HEK293 (cell line): Measurements from ENCODE around the gene VSTM2B.

Experiments used
- FEZF1 ChIP-seq: fragments of 450-650 bp; formaldehyde crosslinking; IDR thresholded peaks from 2 replicates; pipeline ENCODE4 v1.5.1; 2016; ENCODE audit warnings: missing biosample characterization, missing genetic modification characterization
- KLF10 ChIP-seq: fragments of 450-650 bp; IDR thresholded peaks from 2 replicates; pipeline ENCODE4 v1.5.1; 2018; ENCODE audit warnings: missing biosample characterization, mild to moderate bottlenecking, missing genetic modification characterization
- MEIS1 ChIP-seq: sonication (generic); formaldehyde crosslinking; IDR thresholded peaks from 2 replicates; pipeline ENCODE4 v1.8.1; 2022; ENCODE audit warnings: missing genetic modification reagents, mild to moderate bottlenecking, borderline replicate concordance
- MZF1 ChIP-seq: fragments of 450-650 bp; formaldehyde crosslinking; IDR thresholded peaks from 2 replicates; pipeline ENCODE4 v1.5.1; 2017; ENCODE audit warnings: missing biosample characterization, missing genetic modification characterization, borderline replicate concordance
- OSR2 ChIP-seq: fragments of 450-650 bp; formaldehyde crosslinking; IDR thresholded peaks from 2 replicates; pipeline ENCODE4 v1.5.1; 2016; ENCODE audit warnings: missing biosample characterization, missing genetic modification characterization
- RBAK ChIP-seq: fragments of 450-650 bp; formaldehyde crosslinking; IDR thresholded peaks from 2 replicates; pipeline ENCODE4 v1.5.1; 2016; ENCODE audit warnings: missing biosample characterization, missing genetic modification characterization
- SP7 ChIP-seq: fragments of 450-650 bp; formaldehyde crosslinking; IDR thresholded peaks from 2 replicates; pipeline ENCODE4 v1.5.1; 2016; ENCODE audit warnings: missing biosample characterization, missing genetic modification characterization
- ZFHX2 ChIP-seq: fragments of 450-650 bp; formaldehyde crosslinking; conservative IDR thresholded peaks from 2 replicates; pipeline ENCODE4 v1.5.1; 2016; ENCODE audit warnings: missing biosample characterization, missing genetic modification characterization
- ZNF16 ChIP-seq: fragments of 450-650 bp; formaldehyde crosslinking; IDR thresholded peaks from 2 replicates; pipeline ENCODE4 v1.5.1; 2016; ENCODE audit warnings: low read depth, missing biosample characterization, missing genetic modification characterization
- ZNF174 ChIP-seq: fragments of 450-650 bp; formaldehyde crosslinking; IDR thresholded peaks from 2 replicates; pipeline ENCODE4 v1.5.0; 2017; ENCODE audit warnings: missing biosample characterization, mild to moderate bottlenecking, missing genetic modification characterization
- ZNF18 ChIP-seq: fragments of 450-650 bp; formaldehyde crosslinking; IDR thresholded peaks from 2 replicates; pipeline ENCODE4 v1.5.1; 2016; ENCODE audit warnings: missing biosample characterization, missing genetic modification characterization
- ZNF184 ChIP-seq: fragments of 450-650 bp; IDR thresholded peaks from 2 replicates; pipeline ENCODE4 v1.5.1; 2018; ENCODE audit warnings: missing biosample characterization, mild to moderate bottlenecking, missing genetic modification characterization
- ZNF24 ChIP-seq: fragments of 450-650 bp; formaldehyde crosslinking; IDR thresholded peaks from 2 replicates; pipeline ENCODE4 v1.5.1; 2016; ENCODE audit warnings: missing biosample characterization, missing genetic modification characterization
- ZNF248 ChIP-seq: fragments of 450-650 bp; formaldehyde crosslinking; IDR thresholded peaks from 2 replicates; pipeline ENCODE4 v1.5.1; 2017; ENCODE audit warnings: missing biosample characterization, missing genetic modification characterization
- ZNF274 ChIP-seq, 2 experiments: fragments of 200-500 bp in 1 of 2; fragments of 450-650 bp in 1 of 2; sonication (Bioruptor generic) in 1 of 2; formaldehyde crosslinking in 1 of 2; IDR thresholded peaks; 2 replicates each; pipeline versions ENCODE4 v1.5.1 to v1.6.1; 2014 to 2016; ENCODE audit warnings: borderline replicate concordance in 1 of 2, inconsistent platforms in 1 of 2, low read length in 1 of 2, missing biosample characterization in 1 of 2, missing genetic modification characterization in 1 of 2
- ZNF292 ChIP-seq: fragments of 450-650 bp; formaldehyde crosslinking; IDR thresholded peaks from 2 replicates; pipeline ENCODE4 v1.5.1; 2016; ENCODE audit warnings: low read depth, missing biosample characterization, missing genetic modification characterization, borderline replicate concordance
- ZNF311 ChIP-seq: fragments of 450-650 bp; formaldehyde crosslinking; IDR thresholded peaks from 2 replicates; pipeline ENCODE4 v1.5.1; 2017; ENCODE audit warnings: missing biosample characterization, missing genetic modification characterization, borderline replicate concordance
- ZNF335 ChIP-seq: fragments of 450-650 bp; formaldehyde crosslinking; conservative IDR thresholded peaks from 2 replicates; pipeline ENCODE4 v1.5.1; 2016; ENCODE audit warnings: missing biosample characterization, missing genetic modification characterization
- ZNF354C ChIP-seq: fragments of 450-650 bp; formaldehyde crosslinking; IDR thresholded peaks from 2 replicates; pipeline ENCODE4 v1.5.1; 2016; ENCODE audit warnings: missing biosample characterization, missing genetic modification characterization, low read depth, borderline replicate concordance
- ZNF391 ChIP-seq: fragments of 450-650 bp; formaldehyde crosslinking; IDR thresholded peaks from 2 replicates; pipeline ENCODE4 v1.5.1; 2016; ENCODE audit warnings: low read depth, missing biosample characterization, missing genetic modification characterization, borderline replicate concordance
- ZNF416 ChIP-seq: fragments of 450-650 bp; formaldehyde crosslinking; IDR thresholded peaks from 2 replicates; pipeline ENCODE4 v1.5.1; 2016; ENCODE audit warnings: missing biosample characterization, missing genetic modification characterization
- ZNF529 ChIP-seq: fragments of 450-650 bp; formaldehyde crosslinking; IDR thresholded peaks from 2 replicates; pipeline ENCODE4 v1.5.1; 2017; ENCODE audit warnings: missing genetic modification characterization, missing biosample characterization; ENCODE audit not compliant: insufficient replicate concordance
- ZNF555 ChIP-seq: fragments of 450-650 bp; formaldehyde crosslinking; conservative IDR thresholded peaks from 2 replicates; pipeline ENCODE4 v1.5.1; 2017; ENCODE audit warnings: missing biosample characterization, mild to moderate bottlenecking, missing genetic modification characterization, inconsistent platforms
- ZNF600 ChIP-seq: fragments of 450-650 bp; formaldehyde crosslinking; IDR thresholded peaks from 2 replicates; pipeline ENCODE4 v1.5.1; 2016; ENCODE audit warnings: missing biosample characterization, missing genetic modification characterization
- ZNF645 ChIP-seq: fragments of 450-650 bp; formaldehyde crosslinking; IDR thresholded peaks from 2 replicates; pipeline ENCODE4; 2016; ENCODE audit warnings: missing biosample characterization, missing genetic modification characterization
- ZNF664 ChIP-seq: fragments of 450-650 bp; formaldehyde crosslinking; IDR thresholded peaks from 2 replicates; pipeline ENCODE4 v1.5.1; 2016; ENCODE audit warnings: missing biosample characterization, missing genetic modification characterization
- ZNF777 ChIP-seq: fragments of 450-650 bp; formaldehyde crosslinking; IDR thresholded peaks from 2 replicates; pipeline ENCODE4 v1.5.1; 2017; ENCODE audit warnings: missing biosample characterization, missing genetic modification characterization, borderline replicate concordance
- ZSCAN16 ChIP-seq: fragments of 450-650 bp; formaldehyde crosslinking; IDR thresholded peaks from 2 replicates; pipeline ENCODE4 v1.5.1; 2016; ENCODE audit warnings: missing biosample characterization, missing genetic modification characterization
- TF ChIP-seq, protein P1 (sequence below): fragments of 450-650 bp; formaldehyde crosslinking; IDR thresholded peaks from 2 replicates; pipeline ENCODE4 v1.5.1; 2016; ENCODE audit warnings: missing biosample characterization, missing genetic modification characterization
- TF ChIP-seq, protein P2 (sequence below): fragments of 450-650 bp; IDR thresholded peaks from 2 replicates; pipeline ENCODE4 v1.5.1; 2018; ENCODE audit warnings: missing biosample characterization, mild to moderate bottlenecking, missing genetic modification characterization
- TF ChIP-seq, protein P3 (sequence below): fragments of 450-650 bp; formaldehyde crosslinking; IDR thresholded peaks from 2 replicates; pipeline ENCODE4 v1.5.1; 2017; ENCODE audit warnings: missing biosample characterization, missing genetic modification characterization
- TF ChIP-seq, protein P4 (sequence below): fragments of 450-650 bp; formaldehyde crosslinking; IDR thresholded peaks from 2 replicates; pipeline ENCODE4 v1.5.1; 2016; ENCODE audit warnings: missing biosample characterization, missing genetic modification characterization, borderline replicate concordance

Gene VSTM2B

DNA sequence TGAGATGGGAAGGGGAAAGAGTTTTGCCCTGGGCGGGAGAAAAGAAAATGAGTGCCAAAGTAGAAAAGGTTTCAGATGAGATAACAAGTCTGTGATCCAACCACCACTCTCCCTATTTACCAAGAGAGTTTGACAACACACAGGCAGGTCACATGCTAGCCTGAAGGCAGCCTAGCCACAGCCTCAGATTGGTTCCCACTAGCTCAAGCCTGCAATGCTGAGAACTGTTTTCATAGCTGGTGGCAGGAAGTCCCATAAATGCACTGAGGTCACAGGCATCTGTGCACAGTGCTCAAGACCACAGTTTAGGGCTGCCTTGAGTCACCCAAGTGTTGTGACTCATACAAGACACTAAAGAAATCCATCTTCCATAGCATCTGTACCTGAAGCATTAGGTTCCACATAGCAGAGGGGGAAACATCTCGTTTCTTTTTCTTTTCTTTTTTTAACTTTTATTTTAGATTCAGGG, 61.8 kb downstream of the VSTM2B start (continued):
- TF ChIP-seq, protein P1, sequence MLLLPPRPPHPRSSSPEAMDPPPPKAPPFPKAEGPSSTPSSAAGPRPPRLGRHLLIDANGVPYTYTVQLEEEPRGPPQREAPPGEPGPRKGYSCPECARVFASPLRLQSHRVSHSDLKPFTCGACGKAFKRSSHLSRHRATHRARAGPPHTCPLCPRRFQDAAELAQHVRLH (tag by site-specific recombination): no peak
- TF ChIP-seq, protein P2, sequence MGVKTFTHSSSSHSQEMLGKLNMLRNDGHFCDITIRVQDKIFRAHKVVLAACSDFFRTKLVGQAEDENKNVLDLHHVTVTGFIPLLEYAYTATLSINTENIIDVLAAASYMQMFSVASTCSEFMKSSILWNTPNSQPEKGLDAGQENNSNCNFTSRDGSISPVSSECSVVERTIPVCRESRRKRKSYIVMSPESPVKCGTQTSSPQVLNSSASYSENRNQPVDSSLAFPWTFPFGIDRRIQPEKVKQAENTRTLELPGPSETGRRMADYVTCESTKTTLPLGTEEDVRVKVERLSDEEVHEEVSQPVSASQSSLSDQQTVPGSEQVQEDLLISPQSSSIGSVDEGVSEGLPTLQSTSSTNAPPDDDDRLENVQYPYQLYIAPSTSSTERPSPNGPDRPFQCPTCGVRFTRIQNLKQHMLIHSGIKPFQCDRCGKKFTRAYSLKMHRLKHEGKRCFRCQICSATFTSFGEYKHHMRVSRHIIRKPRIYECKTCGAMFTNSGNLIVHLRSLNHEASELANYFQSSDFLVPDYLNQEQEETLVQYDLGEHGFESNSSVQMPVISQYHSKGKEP: peak; percentile 75
- TF ChIP-seq ZNF174: no peak
- TF ChIP-seq ZSCAN16: peak; percentile 83; the same call in 1 of the 2 replicates
- peak; percentile 80 for TF ChIP-seq SP7
- peak; percentile 60; the same call in 1 of the 2 replicates for TF ChIP-seq ZNF391 (tag by site-specific recombination)
- TF ChIP-seq FEZF1 (tag by site-specific recombination): no peak; the same call in 1 of the 2 replicates
- no peak for TF ChIP-seq ZNF529 (tag by site-specific recombination)
- TF ChIP-seq MZF1: no peak
- no peak for TF ChIP-seq ZNF664 (tag by site-specific recombination)
- TF ChIP-seq ZNF645: no peak
- no peak for TF ChIP-seq ZNF16
- TF ChIP-seq ZNF311 (tag by site-specific recombination): no peak
- no peak for TF ChIP-seq RBAK
- TF ChIP-seq ZFHX2: no peak
- TF ChIP-seq ZNF24 (tag by site-specific recombination): no peak; the same call in none of the 2 replicates
- TF ChIP-seq, protein P3, sequence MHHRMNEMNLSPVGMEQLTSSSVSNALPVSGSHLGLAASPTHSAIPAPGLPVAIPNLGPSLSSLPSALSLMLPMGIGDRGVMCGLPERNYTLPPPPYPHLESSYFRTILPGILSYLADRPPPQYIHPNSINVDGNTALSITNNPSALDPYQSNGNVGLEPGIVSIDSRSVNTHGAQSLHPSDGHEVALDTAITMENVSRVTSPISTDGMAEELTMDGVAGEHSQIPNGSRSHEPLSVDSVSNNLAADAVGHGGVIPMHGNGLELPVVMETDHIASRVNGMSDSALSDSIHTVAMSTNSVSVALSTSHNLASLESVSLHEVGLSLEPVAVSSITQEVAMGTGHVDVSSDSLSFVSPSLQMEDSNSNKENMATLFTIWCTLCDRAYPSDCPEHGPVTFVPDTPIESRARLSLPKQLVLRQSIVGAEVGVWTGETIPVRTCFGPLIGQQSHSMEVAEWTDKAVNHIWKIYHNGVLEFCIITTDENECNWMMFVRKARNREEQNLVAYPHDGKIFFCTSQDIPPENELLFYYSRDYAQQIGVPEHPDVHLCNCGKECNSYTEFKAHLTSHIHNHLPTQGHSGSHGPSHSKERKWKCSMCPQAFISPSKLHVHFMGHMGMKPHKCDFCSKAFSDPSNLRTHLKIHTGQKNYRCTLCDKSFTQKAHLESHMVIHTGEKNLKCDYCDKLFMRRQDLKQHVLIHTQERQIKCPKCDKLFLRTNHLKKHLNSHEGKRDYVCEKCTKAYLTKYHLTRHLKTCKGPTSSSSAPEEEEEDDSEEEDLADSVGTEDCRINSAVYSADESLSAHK (tag by site-specific recombination): no peak
- no peak for TF ChIP-seq KLF10 (tag by site-specific recombination)
- no peak for TF ChIP-seq ZNF354C
- TF ChIP-seq ZNF600 (tag by site-specific recombination): peak; percentile 89
- TF ChIP-seq ZNF274 (IDR thresholded peaks at IDR 0.05; ENCODE audit: low read length): no peak
- no peak for TF ChIP-seq ZNF274 (tag by site-specific recombination; IDR thresholded peaks at IDR 0.05; ENCODE audit: borderline replicate concordance)
- TF ChIP-seq ZNF292 (tag by site-specific recombination): no peak
- no peak for TF ChIP-seq ZNF416
- peak; percentile 83 for TF ChIP-seq ZNF335 (tag by site-specific recombination)
- peak; percentile 78 for TF ChIP-seq ZNF184 (tag by site-specific recombination)
- peak; percentile 72 for TF ChIP-seq OSR2 (tag by site-specific recombination)
- TF ChIP-seq ZNF18 (tag by site-specific recombination): no peak
- TF ChIP-seq, protein P4, sequence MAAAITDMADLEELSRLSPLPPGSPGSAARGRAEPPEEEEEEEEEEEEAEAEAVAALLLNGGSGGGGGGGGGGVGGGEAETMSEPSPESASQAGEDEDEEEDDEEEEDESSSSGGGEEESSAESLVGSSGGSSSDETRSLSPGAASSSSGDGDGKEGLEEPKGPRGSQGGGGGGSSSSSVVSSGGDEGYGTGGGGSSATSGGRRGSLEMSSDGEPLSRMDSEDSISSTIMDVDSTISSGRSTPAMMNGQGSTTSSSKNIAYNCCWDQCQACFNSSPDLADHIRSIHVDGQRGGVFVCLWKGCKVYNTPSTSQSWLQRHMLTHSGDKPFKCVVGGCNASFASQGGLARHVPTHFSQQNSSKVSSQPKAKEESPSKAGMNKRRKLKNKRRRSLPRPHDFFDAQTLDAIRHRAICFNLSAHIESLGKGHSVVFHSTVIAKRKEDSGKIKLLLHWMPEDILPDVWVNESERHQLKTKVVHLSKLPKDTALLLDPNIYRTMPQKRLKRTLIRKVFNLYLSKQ: no peak
- TF ChIP-seq ZNF777 (tag by site-specific recombination): no peak
- no peak for TF ChIP-seq MEIS1
- TF ChIP-seq ZNF555 (tag by site-specific recombination): no peak
- TF ChIP-seq ZNF248 (tag by site-specific recombination): no peak
